Measurements from ENCODE around the gene FGFR3.

Gene FGFR3

DNA sequence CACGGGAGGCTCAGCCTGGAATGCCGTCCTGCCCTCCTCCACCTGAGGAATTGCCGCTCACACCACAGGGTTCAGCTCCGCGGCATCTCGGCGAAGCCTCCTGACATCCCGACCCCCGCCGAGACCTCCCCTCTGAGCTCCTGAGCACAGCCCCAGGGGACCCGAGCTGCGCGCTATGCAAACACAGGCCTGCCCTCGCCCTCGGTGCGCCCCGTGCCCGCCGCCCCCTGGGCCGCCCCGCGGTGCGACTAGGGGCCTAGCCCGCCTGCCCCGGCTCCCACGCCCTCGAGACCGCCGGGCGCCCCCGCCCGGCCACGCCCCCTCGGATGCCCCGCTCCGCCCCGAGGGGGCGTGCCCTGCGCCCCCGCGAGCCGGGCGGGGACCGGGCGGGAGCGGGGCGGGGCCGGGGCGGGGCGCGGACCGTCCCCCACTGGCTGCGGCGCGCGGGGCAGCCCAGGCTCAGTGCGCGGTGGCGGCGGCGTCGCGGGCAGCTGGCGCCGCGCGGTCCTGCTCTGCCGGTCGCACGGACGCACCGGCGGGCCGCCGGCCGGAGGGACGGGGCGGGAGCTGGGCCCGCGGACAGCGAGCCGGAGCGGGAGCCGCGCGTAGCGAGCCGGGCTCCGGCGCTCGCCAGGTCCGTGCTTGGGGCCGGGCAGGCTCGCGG lies at the start of gene FGFR3:
FGFR3 (plus strand) TSS at position 462 of the 664 bp plus-strand sequence. CDS start 642 bp downstream, outside the sequence.
- peak; percentile 27 for DNase-seq (ENCODE audit: low read depth)

DNA sequence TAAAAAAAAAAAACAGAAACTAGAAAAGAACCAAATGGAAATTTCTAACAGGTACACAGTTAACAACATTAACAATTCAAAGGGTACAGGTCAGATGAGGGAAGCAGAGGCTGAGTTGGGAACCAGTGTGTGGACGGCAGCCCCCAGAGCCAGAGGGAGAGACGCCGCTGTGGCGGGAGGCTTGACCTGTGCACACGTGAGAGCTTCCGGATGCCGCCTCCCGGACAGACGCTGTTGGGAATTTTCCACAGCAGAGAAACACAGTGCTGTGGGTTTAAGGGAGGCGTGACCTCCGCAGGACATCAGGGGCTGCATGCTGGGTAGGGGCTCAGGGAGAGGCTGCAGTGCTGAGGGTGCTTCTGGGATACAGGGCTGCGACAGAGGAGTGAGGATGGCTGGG lies 49.5 kb upstream of the FGFR3 start:
- no peak for DNase-seq (ENCODE audit: low read depth)

DNA sequence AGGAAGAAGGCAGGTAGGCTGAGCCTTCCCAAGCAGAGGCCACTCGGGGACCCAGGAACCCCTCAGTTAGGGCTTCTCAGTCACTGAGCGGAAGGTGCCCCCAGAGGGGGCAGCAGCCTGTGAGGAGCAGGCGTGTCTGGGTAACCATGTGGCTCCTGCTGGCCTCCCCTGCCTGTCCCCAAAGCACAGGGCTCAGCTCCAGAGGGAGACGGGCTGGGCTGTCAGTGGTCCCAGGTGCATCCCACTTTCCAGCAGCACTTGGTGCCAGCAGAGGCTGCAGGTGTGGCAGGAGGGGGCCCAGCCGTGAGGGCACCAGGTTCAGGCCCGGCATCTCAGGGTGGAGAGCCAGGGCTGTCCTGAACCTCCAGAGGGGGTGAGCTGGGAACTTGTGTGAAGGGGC lies 49.1 kb upstream of the FGFR3 start:
- DNase-seq (ENCODE audit: low read depth), result no peak

DNA sequence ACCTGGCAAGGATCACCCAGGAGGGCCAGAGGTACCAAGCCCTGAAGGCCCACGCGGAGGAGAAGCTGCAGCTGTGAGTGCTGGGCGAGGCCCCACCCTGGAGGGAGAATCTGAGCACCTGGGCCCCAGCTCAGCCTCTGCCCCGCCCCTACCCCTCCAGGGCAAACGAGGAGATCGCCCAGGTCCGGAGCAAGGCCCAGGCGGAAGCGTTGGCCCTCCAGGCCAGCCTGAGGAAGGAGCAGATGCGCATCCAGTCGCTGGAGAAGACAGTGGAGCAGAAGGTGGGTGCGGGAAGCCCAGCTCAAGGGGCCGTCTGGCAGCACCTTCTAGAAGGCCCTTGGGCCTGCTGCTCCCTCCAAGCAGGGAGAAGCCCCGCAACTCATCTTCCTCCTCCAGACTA lies 48.5 kb upstream of the FGFR3 start:
- DNase-seq (ENCODE audit: low read depth), result no peak

DNA sequence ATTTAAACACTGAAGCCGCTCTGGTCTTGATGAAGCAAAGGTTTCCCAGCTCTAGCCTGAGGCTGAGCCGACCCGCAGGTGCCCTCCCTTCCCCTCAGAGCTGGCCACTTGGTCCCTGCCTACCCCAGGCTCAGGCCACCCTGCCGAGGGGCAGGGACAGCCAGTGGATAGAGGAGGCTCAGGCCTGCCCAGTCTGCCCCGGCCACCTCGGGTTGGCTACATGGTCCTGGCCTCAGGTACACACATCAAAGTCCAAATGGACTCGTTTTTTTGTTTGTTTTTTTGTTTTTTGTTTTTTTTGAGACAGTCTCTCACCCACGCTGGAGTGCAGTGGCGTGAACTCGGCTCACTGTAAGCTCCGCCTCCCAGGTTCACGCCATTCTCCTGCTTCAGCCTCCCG lies 47.9 kb upstream of the FGFR3 start:
- DNase-seq (ENCODE audit: low read depth), result no peak

DNA sequence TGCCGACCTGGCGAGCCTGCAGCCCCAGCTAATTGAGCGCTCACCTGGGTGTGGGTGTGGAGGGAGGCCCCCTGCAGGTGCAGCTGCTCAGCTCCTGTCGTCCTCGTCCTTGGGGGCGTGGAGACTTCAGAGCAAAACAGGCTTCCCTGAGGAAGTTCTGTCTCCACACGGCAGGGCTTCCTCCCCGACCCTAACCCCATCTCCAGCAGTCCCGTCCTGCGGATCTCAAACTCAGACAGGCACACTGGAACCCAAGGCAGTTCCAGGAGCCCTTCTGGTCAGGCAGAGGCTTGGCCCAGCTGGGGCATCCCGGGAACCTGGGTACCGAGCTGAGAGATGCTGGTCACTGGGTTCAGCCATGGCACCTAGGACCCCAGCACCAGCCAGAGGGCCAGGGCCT lies 47.4 kb upstream of the FGFR3 start:
- no peak for DNase-seq (ENCODE audit: low read depth)

DNA sequence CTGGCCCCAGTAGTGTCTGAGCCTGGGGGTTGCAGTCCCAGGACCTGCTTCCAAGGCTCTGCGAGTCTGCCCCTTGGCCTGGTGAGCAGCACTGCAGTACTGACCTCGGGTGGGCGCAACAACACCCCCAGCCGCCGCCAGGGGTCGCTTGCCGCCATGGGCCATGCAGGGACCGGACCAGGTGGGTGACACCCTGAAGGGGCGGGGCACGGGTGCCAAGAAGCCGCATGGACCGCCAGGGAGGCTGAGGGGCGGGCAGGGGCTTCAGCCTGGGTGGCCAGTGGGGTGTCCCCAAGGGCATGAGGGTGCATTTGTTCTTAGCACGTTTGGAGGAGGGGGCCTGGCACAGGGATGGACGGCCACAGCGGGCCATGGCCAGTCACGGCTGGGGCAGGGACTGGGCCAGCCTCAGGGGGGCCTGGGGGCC lies 46.8 kb upstream of the FGFR3 start:
- DNase-seq (ENCODE audit: low read depth), result peak; percentile 52

DNA sequence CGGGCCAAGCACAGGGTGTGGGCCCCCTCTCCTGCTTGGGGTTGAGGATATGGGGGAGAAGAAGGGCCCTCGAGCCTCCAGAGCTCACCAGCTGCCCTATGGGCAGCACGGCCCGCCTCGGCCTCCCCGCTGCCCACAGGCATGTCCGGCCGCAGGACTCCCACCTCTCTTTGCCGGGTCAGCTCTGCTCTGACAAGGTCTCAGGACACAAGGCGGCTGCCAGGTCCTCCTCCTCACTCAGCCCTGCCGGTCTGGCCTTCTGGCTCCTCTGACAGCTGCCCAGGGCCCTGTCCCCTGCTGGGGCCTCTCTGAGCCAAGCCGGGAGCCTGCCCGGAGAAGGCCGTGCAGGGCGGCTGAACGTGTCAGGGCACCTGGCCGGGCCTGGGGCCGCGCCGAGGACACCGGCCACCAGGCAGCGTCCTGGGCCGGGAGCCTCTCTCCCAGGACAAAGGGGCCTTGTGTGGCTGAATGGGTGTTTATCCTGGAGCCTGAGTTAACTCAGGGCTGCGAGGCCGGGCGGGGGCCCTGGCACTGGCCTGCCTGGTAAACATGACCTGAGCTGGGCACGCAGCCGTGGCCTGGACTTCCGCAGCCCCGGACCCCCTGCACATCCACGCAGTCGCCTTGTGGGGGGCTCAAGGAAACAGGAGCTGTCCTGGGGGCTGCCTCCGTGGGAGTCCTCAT lies 46.0 kb upstream of the FGFR3 start:
- no peak for DNase-seq (ENCODE audit: low read depth)

DNA sequence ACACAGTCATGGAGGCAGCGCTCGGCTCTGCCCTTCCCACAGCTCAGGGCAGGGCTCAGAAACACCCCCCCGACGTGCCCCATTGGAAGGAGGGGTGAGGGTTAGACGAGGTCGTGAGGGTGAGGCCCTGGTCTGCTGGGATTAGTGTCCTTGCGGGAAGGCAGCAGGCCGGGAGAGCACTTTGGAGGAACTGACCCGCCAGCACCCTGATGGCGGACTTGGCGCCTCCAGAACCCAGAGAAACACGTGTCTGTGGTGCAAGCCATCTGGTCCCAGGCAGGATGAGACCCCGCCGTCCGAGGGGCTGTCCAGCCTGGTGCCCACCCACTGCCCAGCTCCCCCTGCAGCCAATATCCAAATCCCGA lies 45.5 kb upstream of the FGFR3 start:
- no peak for DNase-seq (ENCODE audit: low read depth)

DNA sequence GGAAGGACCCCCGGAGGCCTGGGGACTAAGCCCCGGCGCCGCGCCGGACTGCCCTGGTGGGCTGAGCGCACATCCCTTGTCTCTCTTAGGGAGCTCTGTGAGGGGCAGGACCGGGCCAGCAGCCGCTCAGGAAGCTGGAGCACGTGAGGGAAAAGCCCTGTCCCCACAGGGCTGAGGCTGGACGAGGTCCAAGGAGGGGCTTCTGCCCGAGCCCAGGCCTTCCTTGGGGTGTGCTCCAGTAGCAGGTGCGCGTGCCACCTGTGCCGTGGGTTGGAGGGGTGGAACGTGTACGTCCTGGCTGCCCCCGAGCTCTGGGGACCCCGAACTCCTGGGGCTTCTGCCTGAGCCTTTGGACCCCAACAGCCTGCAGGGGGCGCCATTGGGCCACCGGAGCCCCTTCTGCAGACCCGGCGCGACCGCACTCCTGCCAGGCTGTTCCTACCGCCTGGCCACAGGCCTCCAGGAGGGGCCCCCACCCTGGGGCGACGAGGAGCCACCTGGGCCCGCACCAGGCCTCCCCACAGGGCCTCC lies 44.6 kb upstream of the FGFR3 start:
- peak; percentile 48 for DNase-seq (ENCODE audit: low read depth)

DNA sequence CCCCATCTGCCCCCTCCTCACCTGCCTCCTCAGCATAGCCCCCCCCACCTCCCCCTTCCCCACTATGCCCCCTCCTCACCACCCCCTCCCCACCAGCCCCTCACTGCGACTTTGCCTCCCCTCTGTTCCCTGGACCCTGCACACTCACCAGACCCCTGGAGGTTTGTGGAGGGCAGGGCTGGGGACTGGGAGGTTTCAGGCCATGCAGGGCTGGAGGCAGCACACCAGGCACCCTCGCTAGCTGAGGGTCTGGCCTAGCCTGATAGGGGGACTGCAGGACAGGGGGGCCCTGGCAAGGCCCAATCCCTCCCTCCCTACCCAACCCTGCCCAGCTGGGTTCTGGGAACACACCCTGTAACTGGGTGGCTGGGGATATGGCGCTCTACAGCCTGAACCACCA lies 43.7 kb upstream of the FGFR3 start:
- no peak for DNase-seq (ENCODE audit: low read depth)

DNA sequence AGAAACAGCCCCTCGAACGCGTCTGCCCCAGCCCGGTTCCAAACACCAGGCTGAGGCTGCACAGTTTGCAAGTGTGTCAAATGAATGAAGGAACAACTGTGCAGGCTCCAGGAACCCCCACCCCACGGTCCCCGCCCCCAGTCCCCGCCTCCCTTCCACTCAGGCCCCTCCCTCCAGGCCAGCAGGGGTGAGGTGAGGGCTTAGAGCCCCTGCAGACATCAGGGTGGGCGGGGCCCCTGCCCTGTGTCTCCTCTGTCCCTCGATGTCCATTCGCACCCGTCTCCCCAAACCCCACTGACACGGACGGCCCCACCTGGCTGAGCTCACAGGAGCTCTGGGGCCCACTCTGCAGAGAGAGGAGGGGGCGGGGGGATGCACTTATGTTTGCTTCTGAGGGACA lies 43.3 kb upstream of the FGFR3 start:
- no peak for DNase-seq (ENCODE audit: low read depth)

DNA sequence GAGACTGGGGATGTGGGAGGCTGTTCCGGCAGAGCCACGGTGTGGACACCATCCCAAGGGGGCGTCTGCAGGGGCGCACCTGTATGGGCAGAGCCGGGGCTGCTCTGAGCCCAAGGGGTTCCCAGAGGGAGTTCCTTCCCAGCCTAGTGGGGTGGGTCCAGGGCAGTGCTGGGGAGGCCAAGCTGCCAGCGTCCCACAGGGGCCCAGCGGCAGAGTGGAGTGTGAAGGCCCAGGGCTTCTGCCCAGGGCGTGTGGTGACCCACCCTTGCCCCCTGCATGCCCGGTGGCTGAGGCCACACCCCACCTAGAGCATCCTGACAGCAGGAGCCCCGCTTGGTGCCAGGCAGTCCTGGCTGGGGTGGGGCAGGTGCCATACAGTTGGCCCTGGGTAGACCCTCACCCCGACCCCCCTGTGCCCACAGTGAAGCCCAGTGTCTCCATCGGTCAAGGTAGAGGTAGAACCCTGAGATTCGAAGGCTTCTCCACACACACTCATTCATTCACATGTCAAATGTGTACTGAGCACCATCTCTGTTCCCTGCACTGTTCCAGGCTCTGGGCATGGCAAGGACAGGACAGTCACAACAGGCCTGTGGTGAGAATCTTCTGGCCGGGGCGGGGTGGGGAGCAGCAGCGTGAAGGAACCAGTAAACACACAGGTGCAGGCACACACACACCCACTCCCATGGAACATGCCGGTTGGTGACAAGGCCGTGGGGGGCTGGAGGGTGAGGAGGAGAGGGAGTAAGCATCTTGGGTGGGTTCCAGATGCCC lies 42.5 kb upstream of the FGFR3 start:
- no peak for DNase-seq (ENCODE audit: low read depth)

DNA sequence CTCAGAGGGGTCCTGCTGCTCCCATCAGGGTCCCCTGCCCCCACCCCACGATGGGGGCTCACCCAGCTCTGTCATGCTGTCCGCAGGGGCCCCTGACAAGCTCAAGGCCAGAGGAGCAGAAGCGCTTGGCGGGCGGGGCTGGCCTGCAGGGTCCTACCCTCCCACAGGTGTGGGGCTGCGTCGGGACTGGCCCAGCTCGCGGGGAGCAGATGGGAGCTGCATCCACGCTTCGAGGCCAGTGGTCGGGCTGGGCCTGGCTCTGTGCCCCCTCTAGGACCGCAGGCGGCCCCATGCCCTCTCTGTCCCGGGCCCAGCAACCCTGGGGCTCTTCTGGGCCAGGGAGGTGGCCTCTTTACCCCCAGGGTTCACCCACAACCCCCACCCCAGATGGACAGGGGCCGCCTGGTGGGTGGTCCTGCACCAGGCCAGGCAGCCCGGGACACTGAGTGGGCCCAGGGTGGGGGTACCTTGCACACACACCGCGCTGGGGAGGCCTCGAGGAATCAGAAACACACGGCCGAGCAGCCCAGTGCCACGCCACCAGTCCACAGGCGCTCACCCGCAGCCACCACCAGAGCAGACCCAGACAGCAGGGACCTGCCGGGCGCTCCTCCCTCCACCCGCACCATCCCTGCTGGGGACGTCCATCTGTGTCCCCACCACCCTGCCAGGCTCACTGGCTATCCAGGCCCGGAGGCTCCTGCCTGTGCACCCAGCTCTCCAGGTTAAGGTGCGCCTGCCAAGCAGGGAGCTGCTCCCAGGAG lies 41.8 kb upstream of the FGFR3 start:
- no peak for DNase-seq (ENCODE audit: low read depth)

DNA sequence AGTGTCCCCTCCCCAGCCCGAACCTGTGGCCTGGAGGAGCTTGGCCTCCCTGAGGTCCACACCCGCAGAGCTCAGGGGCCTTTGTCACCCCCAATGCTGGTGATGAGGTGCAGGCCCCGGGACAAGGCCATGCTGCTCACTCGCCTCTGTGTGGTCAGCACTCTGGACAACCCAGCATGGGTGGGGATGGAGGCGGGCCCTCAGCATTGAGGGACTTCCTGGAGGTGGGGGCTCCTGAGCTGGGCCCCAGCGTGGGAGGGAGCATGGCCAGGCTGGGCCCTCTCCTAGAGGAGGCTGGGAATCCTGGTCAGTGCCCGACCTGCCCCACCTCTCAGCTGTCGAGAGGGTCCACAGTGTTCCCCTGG lies 41.2 kb upstream of the FGFR3 start:
- DNase-seq (ENCODE audit: low read depth), result no peak

DNA sequence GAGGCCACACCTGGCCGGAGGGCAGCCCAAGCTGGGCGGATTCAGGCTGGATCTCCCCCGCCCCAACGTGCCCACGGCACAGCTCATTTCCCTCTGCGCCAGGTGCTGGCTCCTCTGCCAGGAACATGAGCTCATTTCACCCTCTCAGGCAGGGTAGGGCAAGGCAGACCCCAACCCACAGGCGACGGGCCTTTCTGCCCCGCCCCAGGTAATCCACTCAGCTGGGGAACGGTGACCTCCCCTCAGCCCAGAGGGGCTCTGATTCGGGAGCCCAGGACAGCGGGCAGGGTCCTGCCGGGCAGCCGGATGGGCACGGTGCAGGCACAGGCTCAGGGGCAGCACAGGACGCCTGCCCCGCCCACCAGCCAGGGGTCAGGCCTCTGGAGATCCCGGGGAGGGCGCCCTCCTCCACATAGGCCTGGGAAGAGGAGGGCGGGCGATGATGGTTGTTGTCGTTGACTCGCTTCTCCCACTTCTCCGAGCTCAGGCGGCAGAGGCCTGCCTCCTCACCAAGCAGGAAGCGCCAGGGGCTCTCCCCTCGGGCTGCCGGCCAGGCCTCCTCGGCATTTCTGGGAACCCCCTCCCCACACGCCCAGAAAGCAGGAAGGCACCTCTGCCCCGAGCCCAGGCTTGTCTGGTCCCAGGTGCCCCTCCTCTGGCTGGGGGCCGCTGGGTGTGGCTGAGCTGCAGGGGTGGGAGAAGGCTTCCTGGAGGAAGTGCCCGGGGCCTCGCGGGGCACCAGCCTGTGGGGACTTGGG lies 40.6 kb upstream of the FGFR3 start:
- no peak for DNase-seq (ENCODE audit: low read depth)

DNA sequence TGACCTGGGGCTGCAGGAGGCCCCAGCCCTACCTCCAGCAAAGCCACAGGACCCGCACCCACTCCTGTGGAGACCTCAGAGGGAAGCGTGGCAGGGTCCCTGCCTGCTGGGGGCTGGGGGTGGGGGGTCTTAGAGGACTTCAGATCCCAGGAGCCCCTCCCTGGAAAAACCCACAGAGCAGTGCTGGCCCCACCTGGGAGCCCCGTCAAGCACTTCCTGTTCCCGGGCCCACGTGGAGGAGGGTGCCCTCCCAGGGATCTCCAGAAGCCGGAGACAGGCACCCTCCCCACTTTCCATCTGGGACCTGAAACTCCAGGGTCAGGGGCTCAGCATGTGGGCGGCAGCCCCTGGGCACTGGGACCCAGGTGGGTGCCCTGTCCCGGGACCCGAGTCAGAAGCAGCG lies 39.8 kb upstream of the FGFR3 start:
- DNase-seq (ENCODE audit: low read depth), result no peak

DNA sequence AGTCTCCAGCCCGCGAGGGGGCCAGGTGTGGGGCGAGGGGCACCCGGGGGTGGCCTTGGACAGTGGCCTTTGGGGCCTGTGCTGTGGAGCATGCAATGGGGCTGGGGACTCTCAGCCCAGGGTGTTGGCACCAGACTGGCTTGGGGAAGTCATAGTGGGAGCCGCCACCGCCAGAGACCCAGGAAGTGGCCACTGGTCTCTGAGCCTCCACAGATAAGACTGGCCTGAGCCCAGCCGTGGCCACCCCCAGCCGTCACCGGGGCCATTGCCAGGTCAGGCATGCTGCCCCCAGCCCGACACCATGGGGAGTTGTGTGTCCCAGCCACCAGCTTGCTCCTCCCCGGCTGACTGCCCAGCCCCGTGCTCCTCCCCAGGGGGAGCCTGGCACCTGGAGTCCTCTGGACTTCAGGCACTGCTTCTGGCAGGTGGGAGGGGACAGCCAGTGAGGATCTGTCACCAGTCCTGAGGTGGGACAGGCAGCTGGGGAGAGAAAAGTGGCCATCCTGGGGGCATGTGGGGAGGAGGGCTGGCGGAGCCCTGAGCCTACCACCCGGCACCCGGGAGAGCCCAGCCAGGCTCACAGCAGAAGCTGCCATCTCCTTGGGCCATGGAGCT lies 39.3 kb upstream of the FGFR3 start:
- DNase-seq (ENCODE audit: low read depth), result no peak

DNA sequence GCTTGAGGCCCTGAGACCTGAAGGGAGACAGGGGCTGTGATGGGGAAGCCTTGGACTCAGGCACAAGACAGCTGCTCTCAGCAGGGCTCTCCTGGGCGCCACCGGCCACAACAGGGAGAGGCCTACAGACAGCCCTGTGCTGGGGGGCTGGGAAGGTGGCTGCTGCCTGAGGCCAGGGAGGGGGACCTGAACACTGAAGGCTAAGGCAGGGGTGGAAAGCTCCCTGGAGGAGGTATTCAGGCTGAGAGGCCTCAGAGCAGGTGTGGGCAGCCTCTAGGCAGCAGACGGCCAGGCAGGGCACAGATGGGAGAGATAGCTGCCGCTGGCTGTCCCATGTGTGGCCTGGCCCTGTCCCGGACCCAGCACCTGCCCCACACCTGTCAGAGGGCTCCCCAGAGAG lies 38.8 kb upstream of the FGFR3 start:
- no peak for DNase-seq (ENCODE audit: low read depth)

DNA sequence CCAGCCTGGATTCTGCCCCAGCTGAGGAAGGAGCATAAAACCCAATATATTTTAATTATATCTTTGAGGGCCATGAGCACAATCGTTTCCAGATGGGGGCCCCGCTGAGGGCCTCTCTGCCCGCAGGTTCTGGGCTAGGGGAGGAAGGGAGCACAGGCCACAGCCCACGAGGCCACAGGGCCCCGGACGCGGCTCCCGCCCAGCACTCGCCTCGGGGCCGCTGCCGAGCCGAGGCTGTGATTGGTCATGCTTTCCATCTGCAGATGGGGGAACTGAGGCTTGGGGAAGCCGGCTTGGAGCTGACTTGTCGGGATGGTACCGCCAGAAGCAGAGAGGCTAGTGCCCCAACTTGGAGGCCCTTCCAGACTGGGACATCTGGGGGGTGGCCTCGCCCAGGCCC lies 37.8 kb upstream of the FGFR3 start:
- DNase-seq (ENCODE audit: low read depth), result no peak

DNA sequence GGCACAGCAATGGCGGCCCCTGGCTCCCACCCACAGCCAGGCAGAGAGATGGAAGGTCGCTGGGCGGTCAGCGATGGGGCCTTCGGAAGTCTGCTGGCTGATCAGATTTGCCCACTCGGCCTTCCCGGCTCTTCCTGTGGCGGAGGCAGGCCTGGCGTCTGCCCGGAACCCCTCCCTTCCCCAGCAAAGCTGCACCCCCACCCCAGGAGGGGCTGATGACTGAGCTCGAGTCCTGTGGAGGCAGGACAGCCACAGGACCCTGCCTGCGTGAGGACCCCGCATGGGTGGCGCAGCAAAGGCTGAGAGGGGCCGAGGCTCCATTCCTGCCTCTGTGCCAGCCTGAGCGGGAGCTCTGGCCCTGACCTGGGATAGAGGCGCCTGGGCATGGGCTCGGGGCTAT lies 37.0 kb upstream of the FGFR3 start:
- DNase-seq (ENCODE audit: low read depth), result no peak

Measured in stimulated activated CD8-positive, alpha-beta memory T cell treated with anti-CD3 and anti-CD28 coated beads, Interleukin-12 subunit alpha, Interleukin-12 subunit beta, amount 100 ng/mL, for 4 hours (primary cell).